Umbilical cord (tissue), 2 donors: ENCODE results near the gene TNNT1. TPM values are rescaled to one million over a fixed set of nuclear protein-coding genes. Genes with fewer than 3 reads are reported as not detected.

ENCODE experiments used
- DNase-seq: peaks from one replicate; pipeline ENCODE4 v3.0.0-alpha.2; 2015; ENCODE audit warnings: low spot score
- total RNA-seq: library from RNA; depleted of rRNA; stranded (reverse); fragments of >200 nt; gene quantifications from one replicate; pipeline ENCODE4 v1.2.3, GENCODE V29; 2014; ENCODE audit warnings: low replicate concordance; ENCODE audit not compliant: insufficient read depth

TNNT1 gene
- total RNA-seq, 1 donor from 2014 or later, result 0.72 TPM

- no peak for DNase-seq
Measured at GRCh38 chr19:55090564-55090963, 58.4 kb downstream of the TNNT1 start.

- no peak for DNase-seq
Measured at GRCh38 chr19:55089342-55089944, 59.6 kb downstream of the TNNT1 start.

- peak; percentile 61 for DNase-seq
Measured at GRCh38 chr19:55088543-55089341, 60.3 kb downstream of the TNNT1 start.

- DNase-seq, result no peak
Measured at GRCh38 chr19:55088021-55088451, 61.0 kb downstream of the TNNT1 start.

- no peak for DNase-seq
Measured at GRCh38 chr19:55087542-55087901, 61.5 kb downstream of the TNNT1 start.

- DNase-seq, result peak; percentile 90
Measured at GRCh38 chr19:55086730-55087541, 62.1 kb downstream of the TNNT1 start.

GRCh38 chr19:55085923-55086715 lies 62.9 kb downstream of the TNNT1 start:
- DNase-seq, result no peak

- no peak for DNase-seq
Measured at GRCh38 chr19:55084416-55084815, 64.6 kb downstream of the TNNT1 start.

- no peak for DNase-seq
Measured at GRCh38 chr19:55083004-55083850, 65.8 kb downstream of the TNNT1 start.

Other genes starting within 250 kb of the TNNT1 start
- not detected for gene NCR1, start 243.1 kb downstream of the TNNT1 start, total RNA-seq
- gene NLRP7, start 201.7 kb downstream of the TNNT1 start, total RNA-seq, result 0.24 TPM
- gene NLRP2, start 182.8 kb downstream of the TNNT1 start, total RNA-seq, result 9.6 TPM
- gene GP6, start 110.9 kb downstream of the TNNT1 start, total RNA-seq, result not detected
- gene RDH13, start 86.1 kb downstream of the TNNT1 start, total RNA-seq, result 17.3 TPM
- 5.8 TPM for gene EPS8L1, start 73.3 kb downstream of the TNNT1 start, total RNA-seq
- gene PPP1R12C, start 31.6 kb downstream of the TNNT1 start, total RNA-seq, result 31.3 TPM
- 3.6 TPM for gene TNNI3, start 8.5 kb upstream of the TNNT1 start, total RNA-seq
- 1.4 TPM for gene DNAAF3, start 17.4 kb upstream of the TNNT1 start, total RNA-seq
- 1.9 TPM for gene SYT5, start 31.1 kb upstream of the TNNT1 start, total RNA-seq
- gene PTPRH, start 60.3 kb upstream of the TNNT1 start, total RNA-seq, result 0.24 TPM
- gene TMEM86B, start 79.6 kb upstream of the TNNT1 start, total RNA-seq, result 4.1 TPM
- 10.4 TPM for gene PPP6R1, start 109.8 kb upstream of the TNNT1 start, total RNA-seq
- 7.0 TPM for gene HSPBP1, start 130.9 kb upstream of the TNNT1 start, total RNA-seq
- gene BRSK1, start 134.8 kb upstream of the TNNT1 start, total RNA-seq, result not detected
- 2.2 TPM for gene TMEM150B, start 176.1 kb upstream of the TNNT1 start, total RNA-seq
- gene KMT5C, start 190.7 kb upstream of the TNNT1 start, total RNA-seq, result 10.6 TPM
- gene COX6B2, start 205.5 kb upstream of the TNNT1 start, total RNA-seq, result not detected
- gene GARIN5B, start 214.1 kb upstream of the TNNT1 start, total RNA-seq, result not detected
- gene IL11, start 221.3 kb upstream of the TNNT1 start, total RNA-seq, result 12.0 TPM
- gene TMEM190, start 227.6 kb upstream of the TNNT1 start, total RNA-seq, result not detected
- gene TMEM238, start 235.1 kb upstream of the TNNT1 start, total RNA-seq, result 8.9 TPM
- 227 TPM for gene RPL28, start 236.7 kb upstream of the TNNT1 start, total RNA-seq